ENCODE measurements around the gene SLC44A3.

Gene SLC44A3

GRCh38 chr1:94909486-94909885 is 89.3 kb downstream of the SLC44A3 start:
- DNase-seq: no peak

DNA sequence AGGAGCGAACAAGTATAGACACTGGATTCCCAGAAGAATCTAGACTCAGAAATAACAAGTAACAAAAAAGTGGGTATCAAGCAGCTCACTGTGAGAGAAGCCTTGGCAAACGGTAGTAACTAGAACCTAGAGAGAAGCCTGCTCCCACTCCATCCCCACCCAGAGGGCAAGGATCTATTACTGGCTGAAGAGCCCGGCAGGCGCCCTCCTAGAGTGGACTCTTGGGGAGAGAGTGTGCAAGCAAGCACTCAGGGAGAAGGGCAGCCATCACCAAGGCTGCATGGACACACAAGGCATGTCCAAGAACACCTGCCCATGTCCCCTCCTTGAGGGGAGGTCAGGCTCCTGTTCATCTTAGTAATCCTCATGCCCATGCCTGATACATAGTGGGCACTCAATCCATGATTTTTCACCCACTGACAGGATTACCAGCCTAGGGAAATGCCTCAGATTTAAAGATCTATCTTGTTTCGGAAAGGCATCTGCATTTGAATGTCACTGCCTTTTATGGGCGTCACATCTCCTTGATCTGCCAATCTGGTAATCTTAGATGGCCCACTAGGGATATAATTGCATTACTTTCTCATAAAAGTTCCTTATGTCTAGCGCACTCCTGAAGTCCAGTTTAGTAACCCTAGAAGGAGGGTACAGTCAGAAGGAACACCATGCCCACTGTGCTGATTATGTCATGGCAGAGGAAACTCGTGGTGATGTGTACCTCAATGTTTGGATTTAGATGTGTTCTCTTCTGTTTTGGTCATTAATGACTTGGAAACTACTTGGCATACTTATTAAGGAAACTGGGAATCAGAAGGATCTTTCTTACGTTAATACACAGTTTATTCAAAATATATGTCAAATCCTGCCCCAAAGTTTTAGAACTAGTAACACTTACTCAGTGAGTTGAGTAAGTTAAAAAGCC is 92.4 kb downstream of the SLC44A3 start:
- DNase-seq: no peak

GRCh38 chr1:94917251-94917650 is 97.1 kb downstream of the SLC44A3 start:
- no peak for DNase-seq

- no peak for DNase-seq
Observed at GRCh38 chr1:94919241-94920030, 99.3 kb downstream of the SLC44A3 start.

- peak; percentile 44 for DNase-seq
Observed at GRCh38 chr1:94920061-94920460, 99.9 kb downstream of the SLC44A3 start.

DNA sequence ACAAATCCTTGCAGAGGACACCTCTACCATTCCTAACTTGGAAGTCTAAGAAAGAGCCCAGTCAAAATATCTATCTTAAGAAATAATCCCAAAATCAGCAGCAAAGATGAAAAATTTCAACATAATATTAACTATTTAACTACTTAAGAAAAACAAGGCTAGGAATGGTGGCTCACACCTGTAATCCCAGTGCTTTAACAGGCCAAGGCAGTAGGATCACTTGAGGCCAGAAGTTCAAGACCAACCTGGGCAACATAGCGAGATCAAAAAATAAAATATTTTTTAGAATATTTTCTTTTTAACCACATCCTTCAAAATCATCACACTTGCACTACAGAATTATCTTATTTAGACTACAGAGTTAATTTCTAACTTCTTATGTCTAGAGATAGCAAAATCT is 101.8 kb downstream of the SLC44A3 start:
- no peak for DNase-seq

- peak; percentile 83 for DNase-seq
Observed at GRCh38 chr1:94922761-94923331, 102.7 kb downstream of the SLC44A3 start.

GRCh38 chr1:94925004-94925403 is 104.8 kb downstream of the SLC44A3 start:
- no peak for DNase-seq

DNA sequence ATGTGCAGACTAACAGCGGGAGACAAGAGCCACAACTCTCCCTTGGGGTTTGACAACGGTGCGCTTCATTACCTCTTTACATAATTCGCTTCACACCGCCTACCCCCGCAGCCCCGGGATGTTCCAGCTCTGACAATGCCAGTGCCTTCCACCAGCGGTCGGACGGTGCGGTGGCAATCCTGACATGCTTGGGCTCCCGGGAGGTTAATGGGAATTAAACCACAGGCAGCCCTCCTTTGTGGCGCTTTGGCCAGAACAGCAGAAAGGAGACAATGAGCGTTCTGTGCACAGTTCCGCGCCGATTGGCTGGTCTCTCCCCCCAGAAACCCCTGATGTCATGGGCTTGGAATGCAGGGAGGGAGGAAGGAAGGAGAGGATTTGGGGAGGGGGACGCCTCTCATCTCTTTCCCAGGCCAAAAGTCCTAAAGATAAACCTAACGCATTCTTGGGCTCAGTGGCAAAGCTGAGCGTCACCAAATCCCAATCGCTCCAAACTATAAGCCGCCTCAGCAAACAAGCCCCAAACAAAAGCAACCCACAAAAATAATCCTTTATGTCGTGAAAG is 105.5 kb downstream of the SLC44A3 start:
- peak; percentile 98 for DNase-seq

- DNase-seq: peak; percentile 68
Observed at GRCh38 chr1:94926126-94926914, 106.2 kb downstream of the SLC44A3 start.

DNA sequence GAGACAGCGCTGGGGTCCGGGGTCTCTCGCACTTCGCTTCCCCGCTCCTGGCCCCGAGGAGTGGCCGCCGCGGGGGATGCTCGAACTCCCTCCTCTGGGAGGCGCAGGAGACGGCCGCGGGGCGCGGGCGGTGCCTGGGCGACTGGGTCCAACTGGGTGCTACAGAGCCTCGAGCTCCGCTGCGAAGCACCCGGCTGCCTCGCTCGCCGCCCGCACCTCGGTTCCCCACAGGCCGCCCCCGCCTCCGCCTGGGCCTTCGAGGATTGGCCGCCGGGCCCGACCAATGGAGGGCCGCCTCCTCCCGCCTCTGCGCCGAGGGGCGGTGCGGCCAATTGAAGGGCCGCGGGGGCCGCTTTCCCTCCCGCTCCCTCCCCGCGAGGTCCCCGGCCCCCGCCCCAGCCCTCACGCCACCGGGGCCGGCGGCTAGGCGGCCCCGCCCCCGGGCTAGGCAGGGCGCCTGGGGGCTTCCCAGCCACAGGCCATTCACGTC is 106.8 kb downstream of the SLC44A3 start, which contains the start of gene CNN3:
Gene CNN3 (minus strand): TSS at position 196 of the 490 bp plus-strand sequence. CDS start 216 bp downstream, outside the sequence.
- DNase-seq: peak; percentile 95

GRCh38 chr1:94927405-94928175 is 107.4 kb downstream of the SLC44A3 start:
- DNase-seq: peak; percentile 61

DNA sequence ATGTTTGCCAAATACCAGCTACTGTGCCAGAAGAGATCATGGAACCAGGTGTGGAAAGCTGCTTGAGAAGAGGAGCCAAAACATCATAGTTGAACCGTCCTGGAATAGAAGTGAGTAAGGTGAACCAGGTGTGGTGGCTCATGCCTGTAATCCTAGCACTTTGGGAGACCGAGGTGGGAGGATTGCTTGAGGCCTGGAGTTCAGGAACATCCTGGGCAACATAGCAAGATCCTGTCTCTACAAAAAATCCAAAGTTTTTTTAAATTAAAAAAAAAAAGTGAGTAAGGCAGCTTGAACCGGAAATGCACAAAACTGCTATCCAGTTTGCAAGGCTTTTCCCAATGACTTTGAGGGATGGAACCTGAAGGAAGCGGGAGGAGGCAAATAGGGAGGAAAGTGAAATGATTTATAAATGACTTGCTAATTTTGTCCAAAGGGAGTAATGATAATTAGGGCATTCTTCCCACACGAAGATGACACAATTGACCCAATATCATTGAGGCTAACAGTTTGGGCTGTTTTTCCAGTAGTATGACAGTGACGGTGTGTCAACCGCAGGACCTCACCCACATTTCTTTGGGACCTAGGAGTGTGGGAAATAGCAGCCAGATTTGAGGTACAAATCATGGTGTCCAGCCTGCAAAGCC is 108.3 kb downstream of the SLC44A3 start:
- DNase-seq: no peak

DNA sequence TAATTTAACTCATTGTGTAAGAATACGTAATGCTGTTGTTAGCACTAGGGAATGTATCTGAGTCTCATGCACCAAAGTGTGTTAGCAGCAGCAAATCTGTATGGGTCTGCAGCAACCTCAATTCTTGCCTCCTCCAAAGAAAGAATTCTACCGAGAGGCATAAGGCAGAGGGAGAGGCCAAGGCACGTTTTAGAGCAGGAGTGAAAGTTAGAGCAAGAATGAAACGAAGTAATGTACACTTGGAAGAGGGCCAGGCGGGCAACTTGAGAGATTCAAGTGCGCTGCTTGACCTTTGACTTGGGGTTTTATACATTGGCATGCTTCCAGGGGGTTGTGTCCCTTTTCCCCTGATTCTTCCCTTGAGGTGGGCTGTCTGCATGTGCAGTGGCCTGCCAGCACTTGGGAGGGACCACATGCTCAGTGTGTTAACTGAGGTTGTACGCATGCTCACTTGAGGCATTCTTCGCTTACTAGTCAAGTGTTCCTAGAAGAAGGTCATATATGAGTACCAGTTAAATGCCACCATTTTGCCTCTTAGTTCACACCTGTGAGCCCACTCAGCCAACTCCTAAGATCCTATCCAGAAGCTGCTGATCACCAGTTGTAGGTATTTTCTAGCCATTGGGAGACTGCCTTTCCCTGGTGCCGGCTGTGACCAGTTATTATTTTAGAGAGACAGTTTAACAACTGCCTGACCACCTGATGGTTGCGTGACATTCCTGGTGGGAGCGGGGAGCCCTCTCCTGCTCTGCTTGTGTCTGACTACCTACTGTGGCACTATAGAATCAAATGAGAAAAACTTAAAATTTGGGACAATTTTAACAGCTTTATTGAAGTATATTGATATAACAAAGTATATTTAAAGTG is 109.4 kb downstream of the SLC44A3 start:
- no peak for DNase-seq

- DNase-seq: no peak
Observed at GRCh38 chr1:94931254-94931841, 111.2 kb downstream of the SLC44A3 start.

GRCh38 chr1:94934551-94934950 is 114.4 kb downstream of the SLC44A3 start:
- DNase-seq: no peak

DNA sequence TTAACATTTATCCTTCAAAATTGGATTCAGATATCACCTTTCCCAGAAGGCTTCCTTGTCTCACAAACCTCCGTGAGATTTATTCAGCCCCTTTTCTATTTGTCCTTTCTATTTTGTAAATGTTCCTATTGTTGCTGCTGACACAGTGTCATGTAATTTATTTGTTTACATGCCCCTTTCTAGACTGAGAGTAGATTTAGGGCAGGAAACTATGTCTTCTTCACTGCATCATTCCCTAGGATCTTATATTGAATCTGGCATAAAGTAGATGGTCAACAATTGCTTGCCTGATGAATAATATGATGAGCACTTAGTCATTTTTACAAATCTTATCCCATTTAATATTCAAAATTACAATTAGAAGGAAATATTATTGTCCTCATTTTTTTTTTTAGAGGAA is 114.9 kb downstream of the SLC44A3 start:
- DNase-seq: no peak

GRCh38 chr1:94935476-94935875 is 115.3 kb downstream of the SLC44A3 start:
- no peak for DNase-seq

Data from fibroblast of skin of back (primary cell).